ENCODE measurements around the gene LIPJ. TPM values are rescaled to one million over a fixed set of nuclear protein-coding genes. Genes with fewer than 3 reads are reported as not detected.

LIPJ gene
- total and polyA plus RNA-seq, 2 of the 13 experiments (the other 11 are each of a cell fraction or from before 2014, with no cell fraction given): not detected

GRCh38 chr10:88620441-88620840, 33.9 kb downstream of the LIPJ start (continued):
- no peak for TF ChIP-seq SMAD3 (CRISPR knock-in tag; IDR thresholded peaks at IDR 0.05)
- TF ChIP-seq DNMT1 (CRISPR knock-in tag; IDR thresholded peaks at IDR 0.05): no peak
- TF ChIP-seq ZNF30 (CRISPR knock-in tag; IDR thresholded peaks at IDR 0.05): no peak
- no peak for TF ChIP-seq KLF16 (CRISPR knock-in tag; IDR thresholded peaks at IDR 0.05)
- no peak for TF ChIP-seq ZBTB49 (CRISPR knock-in tag; IDR thresholded peaks at IDR 0.05; ENCODE audit: borderline replicate concordance)
- no peak for TF ChIP-seq KAT7 (CRISPR knock-in tag; IDR thresholded peaks at IDR 0.05; ENCODE audit: borderline replicate concordance)
- no peak for TF ChIP-seq ZNF761 (CRISPR knock-in tag; conservative IDR thresholded peaks at IDR 0.05)

- intact Hi-C loops (cut with micrococcal nuclease; ENCODE audit: unreplicated experiment): no loop called here
- ATAC-seq (no peak), FAIRE-seq (no peak), DNase-seq (ENCODE audit: low spot score) (no peak)
- Histone ChIP-seq H3K4me3 (replicated peaks in 1 of 3; ENCODE audit: insufficient read depth in 1 of 3, low read depth in 2 of 3, low read length in 3 of 3) (no peak overlapping the region), H3K36me3 (replicated peaks in 1 of 2; ENCODE audit: control insufficient read depth in 1 of 2, insufficient read depth in 2 of 2, low read length in 2 of 2) (no peaks in the 10 kb centered on the region), H3K4me2 (ENCODE audit: low read depth, low read length) (no peak overlapping the region), H3K27me3 (ENCODE audit: control insufficient read depth in 1 of 2, insufficient read depth in 2 of 2, low read length in 2 of 2) (no peaks in the 10 kb centered on the region), H3K9ac (ENCODE audit: insufficient read depth, low read depth, low read length) (no peak overlapping the region), H3K79me2 (ENCODE audit: insufficient read depth, low read length) (no peaks in the 10 kb centered on the region), H3K27ac (ENCODE audit: extremely low read length, insufficient read depth, low read length) (no peak overlapping the region), H2AFZ (ENCODE audit: low read length) (no peak overlapping the region), H3K4me1 (ENCODE audit: insufficient read depth, low read length) (no peaks in the 10 kb centered on the region), H4K20me1 (ENCODE audit: insufficient read depth, low read length) (no peaks in the 10 kb centered on the region), H3K9me3 (ENCODE audit: low read length) (no peaks in the 10 kb centered on the region)
- TF ChIP-seq MBNL3 (CRISPR knock-in tag; conservative IDR thresholded peaks at IDR 0.05) (no peak), ZNF782 (CRISPR knock-in tag; IDR thresholded peaks at IDR 0.05; ENCODE audit: borderline replicate concordance) (no peak), CBX2 (IDR thresholded peaks at IDR 0.05; ENCODE audit: low read depth, low read length) (no peak), CBX2 (CRISPR knock-in tag; IDR thresholded peaks at IDR 0.05; ENCODE audit: low read depth) (no peak), NFYB (CRISPR knock-in tag; IDR thresholded peaks at IDR 0.05) (no peak)
- BruUV-seq (replicated peaks): no TSS peak
- in situ Hi-C loops (cut with HindIII; ENCODE audit: extremely low pct_ligation_motif_present, low pct_unique_long_range_greater_than_20kb): no loop called here
- ChIA-PET POLR2A (no interaction called here), CTCF (ENCODE audit: low intra/inter-chr PET ratio, low total read pairs) (no interaction called here)
- WGBS (ENCODE audit: low lambda C conversion rate): 0% methylated on average over 2 of the region's 2 CpGs
These were observed 37.3 kb downstream of the LIPJ start for GRCh38 chr10:88623835-88624234.
